Subcutaneous adipose tissue (tissue), 4 donors: Measurements from ENCODE around the gene RMC1. TPM values are rescaled to one million over a fixed set of nuclear protein-coding genes. Genes with fewer than 3 reads are reported as not detected.

ENCODE experiments used
- CTCF ChIP-seq: fragments of 450-650 bp; IDR thresholded peaks from one replicate; pipeline ENCODE4 v1.5.1; 2016; ENCODE audit warnings: low read depth, mild to moderate bottlenecking, control low read depth, antibody characterized with exemption, moderate library complexity
- total RNA-seq, 4 donors: library from RNA; depleted of rRNA; stranded (reverse); fragments of >200 nt; gene quantifications; one replicate each; pipeline ENCODE4 v1.1.0, GENCODE V29; 2016

The RMC1 gene
- total RNA-seq, 4 donors from 2014 or later: 20.3 to 62.1 (median 22.0) TPM

- TF ChIP-seq CTCF: no peak
These were observed 34.7 kb downstream of the RMC1 start for GRCh38 chr18:23538001-23538400.

GRCh38 chr18:23538870-23539269 lies 35.6 kb downstream of the RMC1 start:
- no peak for TF ChIP-seq CTCF

- TF ChIP-seq CTCF: no peak
These were observed 36.0 kb downstream of the RMC1 start for GRCh38 chr18:23539296-23539695.

DNA sequence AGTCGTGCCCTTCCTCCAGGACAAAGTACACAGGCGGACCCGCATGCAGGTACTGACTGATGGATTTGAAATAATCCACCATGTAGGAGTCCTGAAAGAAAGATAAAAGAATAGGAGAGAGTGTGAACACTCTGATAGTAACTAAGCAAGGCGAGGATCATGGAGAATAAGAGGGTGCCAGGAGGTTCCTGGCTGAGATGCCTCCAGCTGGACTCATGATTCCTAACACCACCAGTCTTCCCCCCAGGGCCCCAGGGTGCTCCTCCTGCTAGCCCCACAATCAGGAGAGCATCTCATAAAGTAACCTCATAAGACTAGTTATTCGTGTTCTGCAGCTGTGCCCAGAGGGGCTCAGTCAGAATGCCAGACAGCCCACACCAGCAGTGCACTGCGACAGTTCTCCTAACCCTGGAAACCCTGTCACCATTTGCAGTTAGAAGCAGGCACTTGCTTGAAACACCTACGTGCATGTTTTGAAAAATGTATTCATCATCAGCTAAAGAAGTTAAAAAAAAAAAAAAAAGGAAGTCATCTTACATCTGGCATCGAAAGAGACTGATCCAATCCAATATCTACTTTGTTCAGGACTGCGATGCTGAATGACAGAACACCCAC lies 36.7 kb downstream of the RMC1 start:
- TF ChIP-seq CTCF: no peak

DNA sequence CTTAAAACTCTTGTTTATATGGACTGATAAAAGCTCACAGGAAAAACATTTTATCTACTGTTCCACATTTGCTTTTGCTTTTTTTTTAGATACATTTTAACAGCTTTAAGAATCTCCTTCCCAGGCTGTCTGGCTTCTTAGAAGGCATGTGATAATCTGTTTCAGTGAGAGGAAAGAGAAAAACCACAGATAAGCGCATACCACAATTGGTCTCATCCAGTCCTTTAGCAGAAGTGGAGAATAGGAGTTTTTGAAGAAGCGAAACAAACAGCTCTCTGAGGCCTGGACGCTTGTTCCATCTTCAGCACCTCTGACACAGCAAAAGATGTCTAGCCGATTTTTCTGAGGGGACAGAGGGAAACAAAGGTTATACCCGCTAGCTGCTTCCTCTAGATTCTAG lies 37.6 kb downstream of the RMC1 start:
- no peak for TF ChIP-seq CTCF

- TF ChIP-seq CTCF: no peak
These were observed 38.2 kb downstream of the RMC1 start for GRCh38 chr18:23541349-23542093.

GRCh38 chr18:23542461-23542860 lies 39.1 kb downstream of the RMC1 start:
- no peak for TF ChIP-seq CTCF
